ENCODE data around the gene SREK1.

The SREK1 gene

DNA sequence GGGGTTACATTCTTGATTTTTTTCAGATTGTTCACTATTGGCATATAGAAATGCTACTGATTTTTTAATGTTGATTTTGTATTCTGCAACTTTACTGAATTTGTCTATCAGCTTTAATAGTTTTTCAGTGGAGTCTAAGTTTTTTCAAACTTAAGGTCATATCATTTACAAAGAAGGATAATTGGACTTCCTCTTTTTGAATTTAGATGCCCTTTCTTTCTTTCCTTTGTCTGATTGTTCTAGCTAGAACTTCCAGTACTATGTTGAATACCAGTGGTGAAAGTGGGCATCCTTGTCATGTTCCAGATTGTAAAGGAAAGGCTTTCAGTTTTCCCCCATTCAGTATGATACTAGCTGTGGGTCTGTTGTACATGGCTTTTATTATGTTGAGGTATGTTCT lies 49.3 kb downstream of the SREK1 start:
- Histone ChIP-seq H3K9ac (ENCODE audit: low read length) (no peak overlapping the region), H3F3A (ENCODE audit: insufficient read depth) (no peaks in the 10 kb centered on the region), H3K27ac (ENCODE audit: low read depth, low read length) (no peak overlapping the region), H3K4me3 (ENCODE audit: insufficient read depth, low read length, poor library complexity, severe bottlenecking) (no peak overlapping the region), H3K27me3 (ENCODE audit: low read length) (no peaks in the 10 kb centered on the region), H2AFZ (ENCODE audit: low read depth, low read length, severe bottlenecking) (no peak overlapping the region), H3K9me3 (ENCODE audit: insufficient read depth, low read length) (no peaks in the 10 kb centered on the region), H3K79me2 (ENCODE audit: insufficient read depth, low read length) (no peaks in the 10 kb centered on the region), H3K36me3 (ENCODE audit: low read length) (no peaks in the 10 kb centered on the region), H3K9me2 (replicated peaks; ENCODE audit: insufficient read depth, low read length) (no peaks in the 10 kb centered on the region), H3K4me2 (ENCODE audit: low read depth, low read length, poor library complexity, severe bottlenecking) (no peak overlapping the region), H4K20me1 (ENCODE audit: low read depth, low read length) (no peaks in the 10 kb centered on the region)
- no peak for TF ChIP-seq EZH2phosphoT487 (conservative IDR thresholded peaks at IDR 0.05; ENCODE audit: low read length)
- TF ChIP-seq, protein P1, sequence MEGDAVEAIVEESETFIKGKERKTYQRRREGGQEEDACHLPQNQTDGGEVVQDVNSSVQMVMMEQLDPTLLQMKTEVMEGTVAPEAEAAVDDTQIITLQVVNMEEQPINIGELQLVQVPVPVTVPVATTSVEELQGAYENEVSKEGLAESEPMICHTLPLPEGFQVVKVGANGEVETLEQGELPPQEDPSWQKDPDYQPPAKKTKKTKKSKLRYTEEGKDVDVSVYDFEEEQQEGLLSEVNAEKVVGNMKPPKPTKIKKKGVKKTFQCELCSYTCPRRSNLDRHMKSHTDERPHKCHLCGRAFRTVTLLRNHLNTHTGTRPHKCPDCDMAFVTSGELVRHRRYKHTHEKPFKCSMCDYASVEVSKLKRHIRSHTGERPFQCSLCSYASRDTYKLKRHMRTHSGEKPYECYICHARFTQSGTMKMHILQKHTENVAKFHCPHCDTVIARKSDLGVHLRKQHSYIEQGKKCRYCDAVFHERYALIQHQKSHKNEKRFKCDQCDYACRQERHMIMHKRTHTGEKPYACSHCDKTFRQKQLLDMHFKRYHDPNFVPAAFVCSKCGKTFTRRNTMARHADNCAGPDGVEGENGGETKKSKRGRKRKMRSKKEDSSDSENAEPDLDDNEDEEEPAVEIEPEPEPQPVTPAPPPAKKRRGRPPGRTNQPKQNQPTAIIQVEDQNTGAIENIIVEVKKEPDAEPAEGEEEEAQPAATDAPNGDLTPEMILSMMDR (IDR thresholded peaks at IDR 0.05; ENCODE audit: insufficient read depth, low read length, poor library complexity, severe bottlenecking), result no peak

- H3K36me3 ChIP-seq (ENCODE audit: low read length), result no peaks in the 10 kb centered on the region
- no peaks in the 10 kb centered on the region for H4K20me1 ChIP-seq (ENCODE audit: low read depth, low read length)
- no peaks in the 10 kb centered on the region for H3K79me2 ChIP-seq (ENCODE audit: insufficient read depth, low read length)
- no peak overlapping the region for H3K9ac ChIP-seq (ENCODE audit: low read length)
- H3K9me3 ChIP-seq (ENCODE audit: insufficient read depth, low read length), result no peaks in the 10 kb centered on the region
- TF ChIP-seq, protein P1 (IDR thresholded peaks at IDR 0.05; ENCODE audit: insufficient read depth, low read length, poor library complexity, severe bottlenecking), result no peak
- TF ChIP-seq EZH2phosphoT487 (conservative IDR thresholded peaks at IDR 0.05; ENCODE audit: low read length), result no peak
- no peak overlapping the region for H3K27ac ChIP-seq (ENCODE audit: low read depth, low read length)
- no peak overlapping the region for H3K4me3 ChIP-seq (ENCODE audit: insufficient read depth, low read length, poor library complexity, severe bottlenecking)
- H3F3A ChIP-seq (ENCODE audit: insufficient read depth), result no peaks in the 10 kb centered on the region
- H2AFZ ChIP-seq (ENCODE audit: low read depth, low read length, severe bottlenecking), result no peak overlapping the region
- no peaks in the 10 kb centered on the region for H3K27me3 ChIP-seq (ENCODE audit: low read length)
- no peaks in the 10 kb centered on the region for H3K9me2 ChIP-seq (replicated peaks; ENCODE audit: insufficient read depth, low read length)
- no peak overlapping the region for H3K4me2 ChIP-seq (ENCODE audit: low read depth, low read length, poor library complexity, severe bottlenecking)
Measured at GRCh38 chr5:66197764-66198405, 53.8 kb downstream of the SREK1 start.

DNA sequence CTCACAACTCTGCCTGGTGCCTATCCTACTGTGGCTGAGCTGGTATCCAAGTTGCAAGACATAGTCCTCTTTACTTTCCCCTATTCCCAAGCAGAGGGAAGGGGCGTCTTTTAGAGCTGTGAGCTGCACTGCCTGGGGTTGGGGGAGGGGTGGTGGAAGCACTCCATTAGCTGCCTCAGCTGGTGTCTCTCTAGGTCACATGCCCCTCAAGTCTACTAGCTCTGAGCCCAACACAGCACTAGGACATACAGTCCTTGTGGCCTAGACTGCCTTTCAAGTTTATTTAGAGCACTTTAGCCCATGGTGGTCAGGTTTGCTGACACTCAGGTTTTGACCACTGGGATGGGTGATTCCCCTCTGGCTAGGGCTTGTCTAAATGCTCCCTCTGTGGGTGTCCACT lies 54.7 kb downstream of the SREK1 start:
- H3K36me3 ChIP-seq (ENCODE audit: low read length), result no peaks in the 10 kb centered on the region
- no peaks in the 10 kb centered on the region for H3F3A ChIP-seq (ENCODE audit: insufficient read depth)
- no peak overlapping the region for H3K4me2 ChIP-seq (ENCODE audit: low read depth, low read length, poor library complexity, severe bottlenecking)
- H3K9ac ChIP-seq (ENCODE audit: low read length), result no peak overlapping the region
- H3K27ac ChIP-seq (ENCODE audit: low read depth, low read length), result no peak overlapping the region
- H3K27me3 ChIP-seq (ENCODE audit: low read length), result no peaks in the 10 kb centered on the region
- H2AFZ ChIP-seq (ENCODE audit: low read depth, low read length, severe bottlenecking), result no peak overlapping the region
- no peaks in the 10 kb centered on the region for H3K9me3 ChIP-seq (ENCODE audit: insufficient read depth, low read length)
- no peak overlapping the region for H3K4me3 ChIP-seq (ENCODE audit: insufficient read depth, low read length, poor library complexity, severe bottlenecking)
- no peak for TF ChIP-seq EZH2phosphoT487 (conservative IDR thresholded peaks at IDR 0.05; ENCODE audit: low read length)
- TF ChIP-seq, protein P1 (IDR thresholded peaks at IDR 0.05; ENCODE audit: insufficient read depth, low read length, poor library complexity, severe bottlenecking), result no peak
- no peaks in the 10 kb centered on the region for H3K9me2 ChIP-seq (replicated peaks; ENCODE audit: insufficient read depth, low read length)
- no peaks in the 10 kb centered on the region for H4K20me1 ChIP-seq (ENCODE audit: low read depth, low read length)
- no peaks in the 10 kb centered on the region for H3K79me2 ChIP-seq (ENCODE audit: insufficient read depth, low read length)
